CD14-positive monocyte (primary cell): ENCODE measurements around the gene USP34. TPM values are rescaled to one million over a fixed set of nuclear protein-coding genes. Genes with fewer than 3 reads are reported as not detected.

ENCODE experiments used
- DNase-seq, 3 donors: peaks; one replicate each; pipeline ENCODE4 v3.0.0-alpha.2; 2011 to 2022
- H2AFZ ChIP-seq: 2 replicates; pipeline ENCODE4 v1.6.0; 2012; ENCODE audit warnings: mild to moderate bottlenecking, low read depth, low read length, inconsistent platforms; ENCODE audit not compliant: insufficient read depth, poor library complexity, severe bottlenecking
- H3K27ac ChIP-seq, 2 donors: 1 replicate in 1 of 2; 2 replicates in 1 of 2; pipeline ENCODE4 v1.5.1; 2012 to 2013; ENCODE audit warnings: low read length in 2 of 2, control low read depth in 1 of 2, inconsistent platforms in 1 of 2, low read depth in 1 of 2, mild to moderate bottlenecking in 1 of 2
- H3K27me3 ChIP-seq, 2 donors: one replicate each; pipeline versions ENCODE4 v1.6.0 to v1.6.1; 2011 to 2013; ENCODE audit warnings: low read length in 2 of 2; ENCODE audit not compliant: control insufficient read depth in 2 of 2, insufficient read depth in 2 of 2
- H3K36me3 ChIP-seq, 2 donors: replicated peaks in 1 of 2; 1 replicate in 1 of 2; 2 replicates in 1 of 2; pipeline versions ENCODE4 v1.5.1 to v1.6.1; 2012 to 2013; ENCODE audit warnings: low read length in 2 of 2, control low read depth in 1 of 2, inconsistent platforms in 1 of 2, mild to moderate bottlenecking in 1 of 2; ENCODE audit not compliant: insufficient read depth in 2 of 2, control insufficient read depth in 1 of 2
- H3K4me1 ChIP-seq, 2 donors: 1 replicate in 1 of 2; 2 replicates in 1 of 2; pipeline versions ENCODE4 v1.5.1 to v1.6.1; 2012 to 2013; ENCODE audit warnings: low read length in 2 of 2, control low read depth in 1 of 2, inconsistent platforms in 1 of 2, mild to moderate bottlenecking in 1 of 2, moderate library complexity in 1 of 2; ENCODE audit not compliant: insufficient read depth in 2 of 2, control insufficient read depth in 1 of 2
- H3K4me2 ChIP-seq: replicated peaks from 2 replicates; pipeline ENCODE3; 2012; ENCODE audit warnings: low read length, moderate library complexity, mild to moderate bottlenecking; ENCODE audit not compliant: poor library complexity, severe bottlenecking; ENCODE audit errors: extremely low read depth
- H3K4me3 ChIP-seq, 3 experiments: fragments of 200-600 bp in 1 of 3; sonication (generic) in 1 of 3; replicated peaks in 1 of 3; 1 replicate in 2 of 3; 2 replicates in 1 of 3; pipeline ENCODE4 v1.5.1; 2011 to 2013; ENCODE audit warnings: low read length in 3 of 3, mild to moderate bottlenecking in 3 of 3, control low read depth in 2 of 3, low read depth in 2 of 3, inconsistent platforms in 1 of 3, moderate library complexity in 1 of 3
- H3K79me2 ChIP-seq: 2 replicates; pipeline ENCODE4 v1.6.0; 2012; ENCODE audit warnings: mild to moderate bottlenecking, control low read depth, inconsistent platforms, low read length, moderate library complexity; ENCODE audit not compliant: insufficient read depth
- H3K9ac ChIP-seq: 2 replicates; pipeline ENCODE4 v1.6.0; 2017; ENCODE audit warnings: low read length, mild to moderate bottlenecking; ENCODE audit not compliant: insufficient read depth, poor library complexity, severe bottlenecking
- H3K9me3 ChIP-seq, 2 donors: replicated peaks in 1 of 2; 1 replicate in 1 of 2; 2 replicates in 1 of 2; pipeline versions ENCODE4 v1.5.1 to v1.6.1; 2012 to 2013; ENCODE audit warnings: low read length in 2 of 2, control low read depth in 1 of 2; ENCODE audit not compliant: control insufficient read depth in 1 of 2, insufficient read depth in 1 of 2
- H4K20me1 ChIP-seq: 2 replicates; pipeline ENCODE4 v1.6.0; 2012; ENCODE audit warnings: mild to moderate bottlenecking, low read length, control low read depth, moderate library complexity; ENCODE audit not compliant: insufficient read depth
- H3K27ac Mint-ChIP-seq, 7 donors: one replicate each; pipeline ENCODE4 v1.8.0; 2020; ENCODE audit warnings: mild to moderate bottlenecking in 7 of 7, mixed read lengths in 7 of 7, moderate library complexity in 6 of 7, inconsistent platforms in 2 of 7
- H3K27me3 Mint-ChIP-seq, 3 donors: one replicate each; pipeline ENCODE4 v1.8.0; 2021 to 2022; ENCODE audit warnings: low read depth in 3 of 3, mild to moderate bottlenecking in 3 of 3, mixed read lengths in 3 of 3, moderate library complexity in 3 of 3, inconsistent platforms in 1 of 3
- H3K36me3 Mint-ChIP-seq, 2 donors: one replicate each; pipeline ENCODE4 v1.8.0; 2020; ENCODE audit warnings: mixed read lengths in 2 of 2, inconsistent platforms in 1 of 2, mild to moderate bottlenecking in 1 of 2
- H3K4me1 Mint-ChIP-seq: one replicate; pipeline ENCODE4 v1.8.0; 2020; ENCODE audit warnings: mild to moderate bottlenecking, mixed read lengths
- H3K4me3 Mint-ChIP-seq, 2 donors: one replicate each; pipeline ENCODE4 v1.8.0; 2020; ENCODE audit warnings: mild to moderate bottlenecking in 2 of 2, mixed read lengths in 2 of 2, moderate library complexity in 1 of 2
- H3K9me3 Mint-ChIP-seq, 7 donors: one replicate each; pipeline ENCODE4 v1.8.0; 2020 to 2022; ENCODE audit warnings: mixed read lengths in 7 of 7, mild to moderate bottlenecking in 6 of 7, moderate library complexity in 6 of 7, inconsistent platforms in 2 of 7
- CTCF ChIP-seq: fragments of 200-600 bp; IDR thresholded peaks from one replicate; pipeline ENCODE4 v1.8.0; 2022; ENCODE audit warnings: antibody characterized with exemption, mild to moderate bottlenecking
- WGBS: methylation state at CpG from one replicate; pipeline ENCODE4 v1.1.5; 2013; ENCODE audit warnings: missing lambda C conversion rate; ENCODE audit not compliant: insufficient coverage; 5-methylcytosine and 5-hydroxymethylcytosine counted together
- intact Hi-C, 2 donors: fragments of 100-400 bp; cut with micrococcal nuclease; formaldehyde crosslinking; loops; one replicate each; pipeline versions ENCODE4 v1.15.0 to v1.15.1; 2023
- polyA plus RNA-seq, 3 donors: library from polyadenylated mRNA; depleted of rRNA in 1 of 3; unstranded in 2 of 3; stranded (reverse) in 1 of 3; fragments of 300-500 nt in 2 of 3; fragments of >200 nt in 1 of 3; fragmentation: Illumina TruSeq in 2 of 3; gene quantifications; 1 replicate in 2 of 3; 2 replicates in 1 of 3; pipeline ENCODE4 v1.2.3, GENCODE V29; 2012 to 2021

The USP34 gene
- polyA plus RNA-seq, 3 donors, result 2.8 to 47.2 (median 5.9) TPM

- no peak overlapping the region for H3K27ac ChIP-seq
- no peaks in the 10 kb centered on the region for H3K4me1 ChIP-seq
- H3K4me1 Mint-ChIP-seq, result no peaks in the 10 kb centered on the region
- peaks cover 47 to 90% of the 10 kb centered on the region in 2 donors for H3K36me3 ChIP-seq
- no peaks in the 10 kb centered on the region for H3K27me3 Mint-ChIP-seq
- no peak overlapping the region for H3K4me2 ChIP-seq
- H3K9ac ChIP-seq, result no peak overlapping the region
- intact Hi-C loops, result no loop called here
- no peak for TF ChIP-seq CTCF
- H3K4me3 ChIP-seq, result no peak overlapping the region
- H3K4me3 Mint-ChIP-seq, result no peak overlapping the region
- H3K9me3 ChIP-seq, result no peaks in the 10 kb centered on the region
- no peak for DNase-seq
- no peaks in the 10 kb centered on the region for H3K9me3 Mint-ChIP-seq
- 29% methylated on average over 1 of the region's 1 CpG for WGBS
- H3K36me3 Mint-ChIP-seq, result peaks cover 46 to 70% of the 10 kb centered on the region in 2 donors
- no peak overlapping the region for H2AFZ ChIP-seq
- no peaks in the 10 kb centered on the region for H3K27me3 ChIP-seq
- no peaks in the 10 kb centered on the region for H4K20me1 ChIP-seq
- no peaks in the 10 kb centered on the region for H3K79me2 ChIP-seq
- H3K27ac Mint-ChIP-seq, result no peak overlapping the region
These were observed 232.5 kb downstream of the USP34 start for GRCh38 chr2:61238219-61239012.

GRCh38 chr2:61235716-61236115, 235.2 kb downstream of the USP34 start:
- Histone ChIP-seq H3K4me2 (no peak overlapping the region), H3K4me1 (no peaks in the 10 kb centered on the region), H3K9ac (no peak overlapping the region), H3K36me3 (peaks cover 43 to 90% of the 10 kb centered on the region in 2 donors), H2AFZ (no peak overlapping the region), H4K20me1 (no peaks in the 10 kb centered on the region), H3K4me3 (no peak overlapping the region), H3K9me3 (no peaks in the 10 kb centered on the region), H3K27me3 (no peaks in the 10 kb centered on the region), H3K27ac (no peak overlapping the region), H3K79me2 (no peaks in the 10 kb centered on the region)
- H3K4me1 Mint-ChIP-seq, result no peaks in the 10 kb centered on the region
- no peak overlapping the region for H3K4me3 Mint-ChIP-seq
- intact Hi-C loops, result no loop called here
- H3K27ac Mint-ChIP-seq, result peak overlapping the region in 1 of 7 donors; percentile 70
- no CpG with 5 or more reads among the region's 2 CpGs for WGBS
- no peaks in the 10 kb centered on the region for H3K9me3 Mint-ChIP-seq
- TF ChIP-seq CTCF, result no peak
- peaks cover 53 to 72% of the 10 kb centered on the region in 2 donors for H3K36me3 Mint-ChIP-seq
- no peak for DNase-seq
- H3K27me3 Mint-ChIP-seq, result no peaks in the 10 kb centered on the region
